AG09309 (cell line): ENCODE measurements around the gene PIN4.
"Not testable (repeated sequence)": the region's sequence is repeated elsewhere in the genome, so short reads cannot be mapped to it uniquely, and the experiment has no call there.

ENCODE experiments used
- DNase-seq: peaks from one replicate; pipeline ENCODE4 v3.0.0-alpha.2; 2010; ENCODE audit warnings: low read depth
- H3K4me3 ChIP-seq: 2 replicates; pipeline ENCODE4 v1.5.1; 2011; ENCODE audit warnings: mild to moderate bottlenecking, low read depth, low read length, moderate library complexity; ENCODE audit not compliant: control insufficient read depth
- TF ChIP-seq, protein P1 (sequence below): IDR thresholded peaks from 2 replicates; pipeline ENCODE4 v1.5.1; 2011; ENCODE audit warnings: mild to moderate bottlenecking, low read depth, low read length, inconsistent platforms; ENCODE audit not compliant: insufficient read depth, control insufficient read depth; ENCODE audit errors: missing control alignments

Gene PIN4

DNA sequence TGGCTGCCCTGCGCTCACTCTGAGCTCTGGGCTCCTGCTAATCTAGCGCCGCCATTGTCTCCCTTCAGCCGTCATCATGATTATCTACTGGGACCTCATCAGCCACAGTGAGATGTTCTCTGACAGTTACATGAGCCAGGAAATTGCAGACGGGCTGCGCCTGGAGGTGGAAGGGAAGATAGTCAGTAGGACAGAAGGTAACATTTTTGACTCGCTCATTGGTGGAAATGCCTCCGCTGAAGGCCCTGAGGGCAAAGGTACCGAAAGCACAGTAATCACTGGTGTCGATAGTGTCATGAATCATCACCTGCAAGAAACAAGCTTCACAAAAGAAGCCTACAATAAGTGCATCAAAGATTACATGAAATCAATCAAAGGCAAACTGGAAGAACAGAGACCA is 21.8 kb upstream of the PIN4 start:
- DNase-seq, result no peak
- H3K4me3 ChIP-seq, result no peak overlapping the region
- TF ChIP-seq, protein P1, sequence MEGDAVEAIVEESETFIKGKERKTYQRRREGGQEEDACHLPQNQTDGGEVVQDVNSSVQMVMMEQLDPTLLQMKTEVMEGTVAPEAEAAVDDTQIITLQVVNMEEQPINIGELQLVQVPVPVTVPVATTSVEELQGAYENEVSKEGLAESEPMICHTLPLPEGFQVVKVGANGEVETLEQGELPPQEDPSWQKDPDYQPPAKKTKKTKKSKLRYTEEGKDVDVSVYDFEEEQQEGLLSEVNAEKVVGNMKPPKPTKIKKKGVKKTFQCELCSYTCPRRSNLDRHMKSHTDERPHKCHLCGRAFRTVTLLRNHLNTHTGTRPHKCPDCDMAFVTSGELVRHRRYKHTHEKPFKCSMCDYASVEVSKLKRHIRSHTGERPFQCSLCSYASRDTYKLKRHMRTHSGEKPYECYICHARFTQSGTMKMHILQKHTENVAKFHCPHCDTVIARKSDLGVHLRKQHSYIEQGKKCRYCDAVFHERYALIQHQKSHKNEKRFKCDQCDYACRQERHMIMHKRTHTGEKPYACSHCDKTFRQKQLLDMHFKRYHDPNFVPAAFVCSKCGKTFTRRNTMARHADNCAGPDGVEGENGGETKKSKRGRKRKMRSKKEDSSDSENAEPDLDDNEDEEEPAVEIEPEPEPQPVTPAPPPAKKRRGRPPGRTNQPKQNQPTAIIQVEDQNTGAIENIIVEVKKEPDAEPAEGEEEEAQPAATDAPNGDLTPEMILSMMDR, result no peak

GRCh38 chrX:72165551-72165950 is 16.0 kb upstream of the PIN4 start:
- no peak overlapping the region for H3K4me3 ChIP-seq
- DNase-seq, result no peak
- TF ChIP-seq, protein P1, result no peak

- no peak overlapping the region for H3K4me3 ChIP-seq
- TF ChIP-seq, protein P1, result no peak
- no peak for DNase-seq
These were observed 12.4 kb upstream of the PIN4 start for GRCh38 chrX:72169008-72169728.

DNA sequence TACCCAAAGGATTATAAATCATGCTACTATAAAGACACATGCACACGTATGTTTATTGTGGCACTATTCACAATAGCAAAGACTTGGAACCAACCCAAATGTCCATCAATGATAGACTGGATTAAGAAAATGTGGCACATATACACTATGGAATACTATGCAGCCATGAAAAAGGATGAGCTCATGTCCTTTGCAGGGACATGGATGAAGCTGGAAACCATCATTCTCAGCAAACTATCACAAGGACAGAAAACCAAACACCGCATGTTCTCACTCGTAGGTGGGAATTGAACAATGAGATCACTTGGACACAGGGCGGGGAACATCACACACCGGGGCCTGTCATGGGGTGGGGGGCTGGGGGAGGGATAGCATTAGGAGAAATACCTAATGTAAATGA is 5.3 kb upstream of the PIN4 start:
- not testable (repeated sequence) for H3K4me3 ChIP-seq, DNase-seq

DNA sequence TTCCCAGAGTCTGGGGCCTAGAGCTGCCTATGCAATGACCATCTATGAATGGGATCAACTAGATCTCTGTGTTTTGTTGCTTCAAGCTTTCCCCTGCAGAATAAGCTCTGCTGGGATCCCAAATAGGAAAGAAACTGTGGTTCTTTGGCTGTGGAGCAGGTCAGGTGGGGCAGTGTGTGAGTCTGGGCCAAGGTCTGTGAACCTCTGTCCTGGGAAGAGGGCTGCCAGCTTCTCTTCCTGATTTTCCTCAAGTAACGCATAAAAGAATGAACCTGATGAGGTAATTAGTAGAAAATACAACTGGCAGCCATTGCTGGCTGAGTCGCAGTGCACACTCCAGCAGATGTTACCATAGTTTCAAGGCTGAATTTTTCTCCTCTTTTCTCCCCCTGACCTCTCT is 4.6 kb upstream of the PIN4 start:
- DNase-seq, result no peak
- no peak overlapping the region for H3K4me3 ChIP-seq
- TF ChIP-seq, protein P1, result no peak

- H3K4me3 ChIP-seq, result no peak overlapping the region
- TF ChIP-seq, protein P1, result no peak
- DNase-seq, result no peak
These were observed 1.0 kb upstream of the PIN4 start for GRCh38 chrX:72180539-72180938.

DNA sequence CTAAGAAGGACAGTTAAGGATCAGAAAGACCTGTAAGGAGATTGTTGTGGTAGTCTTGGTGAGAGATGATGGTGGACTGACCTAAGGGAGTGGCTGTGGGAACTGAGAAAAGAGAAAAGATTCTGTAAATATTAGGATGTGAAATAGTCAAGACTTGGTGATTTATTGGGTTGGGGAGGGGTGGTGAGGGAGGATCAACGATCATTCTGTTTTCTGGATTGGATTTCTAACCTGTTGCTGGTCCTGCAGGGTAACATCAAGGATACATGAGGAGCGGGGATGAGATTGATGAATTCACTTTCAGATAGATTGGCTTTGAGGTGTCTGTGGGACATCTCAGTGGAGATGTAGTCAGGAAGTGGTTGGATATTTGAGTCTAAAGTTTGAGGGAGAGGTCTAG is 1.4 kb downstream of the PIN4 start:
- DNase-seq, result no peak
- TF ChIP-seq, protein P1, result no peak
- H3K4me3 ChIP-seq, result no peak overlapping the region
